ENCODE data around the gene FASTKD2.
A peak's percentile ranks its signal among the peaks of the same experiment; 100 is the strongest.
"Not testable (repeated sequence)": the region's sequence is repeated elsewhere in the genome, so short reads cannot be mapped to it uniquely, and the experiment has no call there.

Gene FASTKD2

DNA sequence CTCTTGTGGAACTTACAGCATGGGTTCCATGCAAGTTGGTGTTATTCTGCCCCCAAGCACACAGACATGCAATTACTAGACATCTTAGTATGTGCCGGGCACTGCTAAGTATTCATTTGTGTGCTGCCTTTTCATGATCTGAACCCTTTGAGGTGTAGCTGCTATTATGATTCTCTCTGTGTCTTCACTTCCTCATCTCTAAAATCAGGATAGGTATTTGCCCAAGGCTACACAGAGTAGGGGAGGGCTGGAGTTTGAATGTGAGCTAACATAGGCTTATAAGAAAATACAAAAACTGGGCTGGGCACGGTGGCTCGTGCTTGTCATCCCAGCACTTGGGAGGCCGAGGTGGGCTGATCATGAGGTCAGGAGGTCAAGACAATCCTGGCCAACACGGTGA lies 27.2 kb downstream of the FASTKD2 start:
- no peak for DNase-seq

DNA sequence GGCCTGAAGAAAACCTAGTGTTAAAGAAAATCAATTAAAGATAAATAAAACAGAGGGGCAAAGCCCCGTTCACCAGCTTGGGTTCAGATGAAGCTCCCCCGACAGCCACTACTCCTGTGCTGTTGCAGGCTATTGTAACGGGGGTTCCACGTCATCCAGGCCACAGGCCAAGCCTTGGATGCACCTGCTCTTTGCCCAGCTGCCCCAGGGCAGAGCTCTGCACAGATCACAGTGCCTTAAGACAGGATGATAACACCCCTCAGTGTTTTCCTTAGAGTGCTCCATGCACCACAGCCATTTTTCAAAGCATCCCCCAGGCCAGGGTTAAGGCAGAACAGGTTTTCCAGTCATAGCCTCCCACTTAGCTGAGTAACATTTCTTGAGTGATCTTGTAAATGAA lies 32.0 kb downstream of the FASTKD2 start:
- DNase-seq, result no peak

DNA sequence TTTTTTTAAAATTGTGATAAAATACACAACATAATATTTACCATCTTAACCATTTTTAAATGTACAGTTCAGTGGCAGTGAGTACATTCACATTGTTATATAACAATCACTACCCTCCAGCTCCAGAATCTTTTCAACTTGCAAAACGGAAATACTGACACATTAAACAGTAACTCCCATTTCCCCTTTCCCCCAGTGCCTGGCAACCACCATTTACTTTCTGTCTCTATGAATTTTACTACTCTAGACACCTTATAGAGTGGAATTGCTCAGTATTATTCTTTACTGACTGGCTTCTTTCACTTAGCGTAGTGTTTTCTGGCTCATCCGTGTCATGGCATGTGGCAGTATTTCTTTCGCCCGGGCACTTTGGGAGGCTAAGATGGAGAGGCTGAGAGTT lies 32.6 kb downstream of the FASTKD2 start:
- DNase-seq, result no peak

DNA sequence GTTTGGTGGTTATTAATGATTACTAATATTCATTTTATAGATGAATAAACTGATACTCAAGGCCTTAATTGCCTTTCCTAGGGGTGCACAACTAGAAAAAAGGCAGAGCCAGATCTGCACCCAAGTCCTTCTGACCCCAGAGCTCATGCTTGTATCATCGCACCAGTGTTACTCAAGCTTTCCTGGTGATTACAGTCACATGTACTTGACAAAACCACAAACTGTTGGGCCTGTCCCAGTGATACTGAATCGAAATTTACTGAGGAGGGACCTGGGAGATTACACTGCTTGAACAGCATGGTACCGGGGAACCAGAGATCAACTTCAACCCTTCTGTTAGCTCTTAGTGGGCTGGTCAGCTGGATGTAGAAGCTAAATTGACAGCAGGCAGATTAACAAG lies 33.7 kb downstream of the FASTKD2 start:
- DNase-seq, result no peak

DNA sequence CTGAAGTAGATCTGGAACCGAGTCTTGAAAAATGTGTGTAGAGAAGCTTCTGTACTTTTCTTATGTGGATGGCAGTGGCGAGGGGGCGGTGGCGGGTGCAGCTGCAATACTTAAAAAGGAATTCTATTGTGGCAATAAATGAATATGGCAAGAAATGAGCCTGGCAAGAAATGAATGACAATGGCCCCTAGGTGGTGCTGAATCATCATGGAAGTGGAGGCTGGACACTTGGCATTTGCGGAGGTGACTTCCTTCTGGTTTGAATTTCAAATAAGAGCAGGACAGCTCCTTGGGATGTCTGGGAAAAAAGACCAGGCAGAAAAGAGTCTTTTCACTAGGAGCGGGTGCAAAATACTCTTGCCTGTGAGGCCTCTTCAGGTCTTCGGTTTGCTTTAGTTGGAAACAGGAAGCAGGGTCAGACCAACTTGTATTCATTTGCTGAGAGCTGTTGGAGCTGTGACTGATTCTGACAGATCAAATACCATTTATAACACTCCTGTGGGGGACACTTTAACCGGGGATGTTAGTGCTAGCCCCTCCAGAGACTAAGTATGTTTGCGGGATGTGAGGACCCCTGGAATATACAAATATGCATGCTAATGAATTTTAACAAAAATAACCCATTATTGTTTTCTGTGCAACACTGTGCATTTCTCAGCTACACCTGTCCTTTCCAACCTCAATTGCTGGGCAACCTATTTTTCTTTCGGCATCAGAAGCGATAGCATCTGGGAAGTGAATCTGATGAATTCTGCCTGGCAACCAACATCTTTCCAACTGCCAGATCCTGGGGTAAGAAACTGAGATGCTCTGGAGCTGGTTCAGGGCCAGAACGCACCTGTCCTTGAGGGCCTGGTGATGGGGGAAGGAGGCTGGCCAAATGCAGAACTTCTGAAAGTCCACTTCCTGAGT lies 35.4 kb downstream of the FASTKD2 start:
- no peak for DNase-seq

DNA sequence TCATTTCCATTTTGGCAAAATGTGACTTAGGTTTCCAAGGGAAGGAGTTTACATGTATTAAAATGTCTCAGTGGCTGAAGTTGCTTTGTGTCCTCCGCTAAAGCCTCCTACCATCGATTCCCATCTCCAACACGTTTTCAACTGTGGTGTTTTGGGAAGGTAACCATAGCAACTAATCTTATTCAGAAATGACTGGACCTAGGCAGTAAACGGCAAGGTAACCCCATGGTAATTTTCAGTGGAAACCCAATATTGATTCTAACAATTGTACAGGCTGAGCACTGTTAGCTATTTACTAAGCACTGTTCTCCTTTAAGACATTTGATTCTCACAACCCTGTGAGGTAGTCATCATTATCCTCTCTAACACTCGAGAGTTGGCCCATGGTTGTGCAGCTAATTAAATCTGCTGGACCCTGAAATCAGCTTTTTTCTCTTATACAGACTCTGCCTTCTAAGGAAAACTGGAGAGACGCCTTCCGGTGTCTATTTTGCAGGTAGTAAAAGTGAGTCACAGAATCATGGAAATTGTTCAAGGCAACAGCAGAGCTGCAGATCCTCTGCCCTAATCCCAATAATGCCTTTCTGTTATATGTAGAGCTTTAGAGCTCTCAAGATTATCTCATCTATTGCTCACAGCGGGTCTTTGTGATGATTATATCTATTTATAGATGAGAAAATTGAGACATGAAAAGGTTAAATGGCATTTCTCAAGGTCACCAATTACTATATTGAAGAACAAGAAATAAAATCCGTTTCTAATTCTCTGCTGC lies 36.2 kb downstream of the FASTKD2 start:
- no peak for DNase-seq

DNA sequence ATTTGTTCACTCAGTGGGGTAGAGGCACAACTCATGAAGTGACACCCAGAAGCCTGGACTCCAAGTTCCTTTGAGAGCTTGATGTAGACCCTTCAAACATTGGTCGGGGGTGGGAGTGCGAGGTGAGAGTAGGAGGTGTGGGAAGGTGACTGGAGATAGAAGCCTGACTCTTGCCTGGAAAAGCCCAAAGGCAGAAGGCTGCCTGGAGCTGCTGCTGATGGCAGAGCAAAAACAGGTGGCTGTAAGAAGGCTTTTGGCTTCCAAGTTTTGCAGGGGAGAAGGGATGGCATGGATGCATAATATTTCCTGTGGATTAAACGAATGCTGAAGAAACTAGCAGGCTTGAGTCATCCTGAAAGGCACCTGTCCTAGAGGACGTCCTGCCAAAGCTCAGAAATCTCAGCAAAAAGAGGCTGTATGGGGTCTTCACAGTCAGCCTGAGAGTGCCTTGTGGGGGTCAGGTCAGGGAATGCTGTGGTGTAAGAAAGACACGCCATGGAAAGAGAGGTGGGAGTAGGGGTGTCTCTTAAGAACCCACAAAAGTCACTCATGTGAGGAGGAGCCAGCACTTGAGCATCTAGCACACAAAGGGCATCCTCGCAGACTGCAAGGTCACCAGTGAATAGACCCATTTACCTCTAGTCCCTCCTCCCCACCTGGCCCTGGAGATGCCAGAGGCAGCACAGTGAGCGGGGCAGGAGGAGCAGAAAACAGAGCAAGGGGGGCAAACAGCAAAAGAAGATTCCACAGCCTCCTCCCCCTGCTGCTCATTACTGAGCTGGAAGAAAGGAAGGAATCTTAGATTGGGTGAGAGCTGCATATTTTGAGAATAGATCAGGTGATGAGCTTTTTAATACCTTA lies 37.5 kb downstream of the FASTKD2 start:
- no peak for DNase-seq

DNA sequence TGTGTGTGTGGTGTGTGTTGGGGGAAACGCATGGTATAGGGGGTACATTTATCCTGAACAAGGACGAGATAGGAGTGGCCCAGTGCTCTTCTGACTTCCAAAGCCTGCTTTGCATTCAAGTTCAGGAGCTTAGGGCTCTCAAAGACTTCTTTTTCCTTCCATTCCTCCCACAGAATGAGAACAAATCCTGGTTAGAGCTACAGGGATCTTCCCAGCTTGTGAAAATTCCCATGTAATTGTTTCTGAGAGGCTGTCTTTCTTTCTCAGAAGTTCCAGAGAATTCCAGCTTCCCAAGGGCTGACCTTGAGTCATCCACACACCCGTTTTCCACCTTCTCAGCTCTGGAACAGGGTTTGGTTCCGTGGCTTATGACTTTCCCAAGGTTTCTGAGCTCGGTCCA lies 38.9 kb downstream of the FASTKD2 start:
- no peak for DNase-seq

DNA sequence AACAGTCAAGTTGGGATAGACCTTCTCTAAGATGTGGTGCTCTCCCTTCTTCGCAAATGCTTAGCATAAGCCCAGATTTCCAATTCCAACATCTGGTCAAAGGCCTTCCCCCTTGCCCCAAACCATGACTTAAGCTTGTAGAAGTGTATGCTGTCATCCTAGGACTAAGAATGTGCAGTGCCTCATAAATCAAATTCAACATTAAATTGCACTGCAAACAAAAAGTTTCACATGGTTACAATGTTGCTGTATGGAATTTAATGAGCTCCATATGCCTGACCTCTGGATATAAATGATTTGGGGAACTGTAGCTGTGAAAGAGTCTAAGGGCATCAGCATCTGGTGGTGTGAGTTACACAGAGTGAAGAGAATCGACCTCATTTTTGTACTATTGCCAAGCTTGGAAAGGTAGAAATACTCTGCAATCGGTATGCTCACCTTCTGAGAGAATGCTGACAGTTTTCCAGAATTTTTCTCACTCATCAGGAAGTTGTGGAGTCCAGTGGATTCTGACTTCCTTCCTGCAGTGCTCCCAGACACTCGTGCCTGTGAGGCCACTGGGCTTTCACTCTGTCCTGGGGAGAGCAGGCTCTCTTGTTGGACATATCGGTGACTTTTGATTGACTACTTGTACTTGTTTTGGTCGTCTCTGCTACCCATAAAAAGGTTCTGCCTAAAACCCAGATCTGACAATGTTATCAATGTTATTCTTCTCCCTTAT lies 40.6 kb downstream of the FASTKD2 start:
- DNase-seq, result no peak

DNA sequence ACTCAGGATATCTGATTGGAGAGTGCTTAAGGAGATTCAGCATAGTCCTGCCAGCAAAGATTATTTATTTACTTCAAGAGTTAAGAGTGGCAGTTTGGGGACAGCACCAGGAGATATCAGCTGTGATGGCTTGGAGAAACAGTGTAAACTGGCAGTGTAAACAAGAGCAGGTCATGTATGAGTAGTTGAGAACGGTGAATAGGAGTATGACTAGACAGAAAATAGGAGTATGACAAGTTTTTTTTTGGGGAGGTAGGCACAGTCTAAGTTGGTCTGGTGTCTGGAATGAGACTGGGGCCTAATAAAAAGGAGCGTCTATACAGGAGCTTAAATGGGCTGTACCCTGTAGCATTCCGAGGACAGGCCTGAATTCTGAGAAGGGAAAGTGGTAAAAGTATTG lies 42.2 kb downstream of the FASTKD2 start:
- DNase-seq, result not testable (repeated sequence)

DNA sequence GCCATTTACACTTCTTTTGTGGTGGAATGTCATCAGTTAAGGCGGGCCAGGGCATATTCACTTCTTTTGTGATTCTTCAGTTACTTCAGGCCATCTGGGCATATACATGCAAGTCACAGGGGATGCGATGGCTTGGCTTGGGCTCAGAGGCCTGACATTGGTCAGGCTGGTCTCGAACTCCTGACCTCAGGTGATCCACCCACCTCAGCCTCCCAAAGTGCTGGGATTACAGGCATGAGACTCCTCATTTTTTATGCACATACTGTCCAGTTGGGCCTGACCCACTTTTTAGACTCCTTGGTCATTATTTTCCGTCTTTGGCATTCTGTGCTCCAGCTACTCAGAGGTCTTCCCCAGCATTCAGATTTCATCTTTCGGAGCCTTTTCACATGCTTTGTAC lies 47.1 kb downstream of the FASTKD2 start:
- not testable (repeated sequence) for DNase-seq

DNA sequence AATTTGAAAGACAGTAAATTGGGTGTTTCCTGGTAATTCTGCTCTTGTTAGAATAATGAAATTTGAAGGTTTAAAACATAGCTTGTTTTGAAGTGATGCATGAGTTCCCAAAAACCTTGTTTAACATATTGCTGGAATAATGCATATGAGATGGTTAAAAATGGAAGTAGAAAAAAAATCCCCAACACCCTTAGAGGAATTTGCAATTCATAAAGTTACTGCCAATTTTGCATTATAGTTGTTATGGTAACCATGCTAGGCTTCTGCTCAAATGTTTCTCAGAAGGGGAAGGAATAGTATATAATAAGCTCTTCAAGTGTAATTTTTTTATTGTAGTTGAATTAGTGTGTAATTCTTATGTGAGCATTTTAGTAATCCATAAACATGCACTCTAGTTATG lies 49.1 kb downstream of the FASTKD2 start:
- no peak for DNase-seq

DNA sequence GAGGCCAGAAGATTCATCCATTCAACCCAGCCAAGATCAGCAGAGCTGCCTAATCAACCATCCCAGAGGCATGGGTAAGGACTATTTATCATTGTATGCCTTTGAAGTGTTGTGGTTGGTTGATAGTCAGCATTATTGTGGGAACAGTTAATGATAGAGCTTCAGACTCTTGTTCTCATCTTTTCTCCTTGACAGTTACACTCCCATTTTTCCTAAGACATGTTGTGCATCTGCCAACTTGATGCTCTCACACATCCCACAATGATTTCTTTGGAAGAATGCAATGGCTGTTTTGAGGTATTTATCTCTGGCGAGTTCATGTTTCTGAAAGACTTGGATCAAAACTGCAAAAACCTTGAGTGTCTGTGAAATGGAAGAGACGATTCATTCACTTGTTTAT lies 55.4 kb downstream of the FASTKD2 start:
- no peak for DNase-seq

DNA sequence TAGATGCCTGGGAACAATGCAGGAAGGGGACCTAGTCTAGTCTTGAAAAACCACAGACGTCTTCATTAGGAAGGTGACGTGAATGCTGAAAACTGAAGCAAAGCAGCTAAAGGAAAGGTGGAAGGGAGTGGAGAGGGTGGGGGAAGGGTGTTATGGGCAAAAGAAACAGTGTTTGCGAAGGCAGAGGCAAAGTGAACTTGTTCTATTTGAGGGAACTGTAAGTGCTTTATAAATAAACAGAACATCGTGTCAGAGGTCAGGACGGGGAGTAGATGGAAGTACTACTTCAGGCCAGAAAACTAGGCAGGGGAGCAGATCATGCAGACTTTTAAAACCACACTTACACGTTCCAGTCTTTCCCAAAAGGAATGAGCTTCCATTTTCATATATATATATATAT lies 57.8 kb downstream of the FASTKD2 start:
- DNase-seq, result peak; percentile 26

DNA sequence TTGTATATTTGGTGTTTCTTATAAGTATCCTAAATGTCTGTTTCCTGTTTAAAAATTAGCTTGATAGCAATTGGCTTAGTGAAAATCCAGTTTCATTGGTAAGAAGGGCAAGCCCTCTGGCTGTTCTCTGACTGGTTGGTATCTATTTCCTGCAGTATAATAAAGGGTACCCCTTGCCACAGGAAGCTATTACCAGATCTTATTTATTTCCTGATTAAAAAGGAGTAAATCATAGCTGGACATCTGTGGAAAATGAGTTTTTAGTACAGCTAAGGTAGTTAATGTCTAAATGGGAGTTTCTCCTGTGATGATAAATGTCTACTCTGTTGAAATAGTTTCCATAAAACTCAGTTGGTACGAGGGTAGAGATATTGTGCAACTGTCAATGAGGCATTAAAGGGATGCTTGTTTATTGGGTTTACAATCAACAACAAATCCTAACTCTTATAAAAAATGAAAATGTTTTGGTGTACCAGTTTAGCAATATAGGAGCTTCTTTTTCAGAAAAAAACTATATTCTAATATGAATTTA lies 58.7 kb downstream of the FASTKD2 start:
- DNase-seq, result no peak

DNA sequence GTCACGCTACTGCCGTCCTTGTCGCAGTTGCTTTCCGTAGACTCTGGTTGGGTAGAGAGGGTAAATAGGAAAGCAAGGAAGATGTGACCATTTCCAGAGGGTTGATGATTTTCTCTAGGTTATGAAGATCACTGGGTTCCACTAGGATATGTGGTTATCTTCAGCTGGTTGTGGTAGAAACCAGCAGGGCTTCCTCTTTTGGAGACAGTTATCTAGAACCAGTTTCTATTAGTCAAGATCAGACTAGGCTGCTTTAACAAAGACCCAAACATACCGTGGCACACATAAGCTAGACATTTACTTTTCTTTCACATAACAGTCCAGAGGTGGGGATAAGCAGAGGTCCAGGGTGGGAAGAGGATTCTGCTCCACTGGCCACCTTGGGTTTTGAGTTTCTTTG lies 59.6 kb downstream of the FASTKD2 start:
- no peak for DNase-seq

DNA sequence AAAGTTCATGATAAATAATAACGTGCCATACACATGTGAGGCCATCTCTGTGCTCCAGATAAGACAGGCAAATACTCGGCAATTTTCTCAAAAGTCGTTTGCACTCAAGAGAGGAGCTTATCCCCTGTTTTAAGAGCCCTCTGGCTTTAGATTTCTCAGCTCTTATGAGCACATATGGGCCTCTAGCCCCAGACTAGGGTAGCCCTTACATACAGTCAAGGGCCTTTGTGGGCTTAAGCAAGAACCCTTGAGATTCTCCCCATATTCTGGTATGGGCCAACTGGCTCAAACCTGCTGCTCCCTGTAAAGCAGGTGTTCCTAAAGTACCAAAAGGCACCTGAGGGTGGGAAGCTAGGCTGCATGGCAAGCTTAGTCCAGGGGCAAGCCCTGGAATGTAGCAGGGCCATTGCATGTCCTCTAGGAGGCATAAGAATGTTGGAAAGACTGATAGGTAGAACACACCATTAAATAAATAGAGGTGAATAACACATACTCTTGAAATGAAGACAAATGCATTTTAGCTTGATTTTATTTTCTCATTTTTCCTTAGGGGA lies 66.1 kb downstream of the FASTKD2 start:
- no peak for DNase-seq

DNA sequence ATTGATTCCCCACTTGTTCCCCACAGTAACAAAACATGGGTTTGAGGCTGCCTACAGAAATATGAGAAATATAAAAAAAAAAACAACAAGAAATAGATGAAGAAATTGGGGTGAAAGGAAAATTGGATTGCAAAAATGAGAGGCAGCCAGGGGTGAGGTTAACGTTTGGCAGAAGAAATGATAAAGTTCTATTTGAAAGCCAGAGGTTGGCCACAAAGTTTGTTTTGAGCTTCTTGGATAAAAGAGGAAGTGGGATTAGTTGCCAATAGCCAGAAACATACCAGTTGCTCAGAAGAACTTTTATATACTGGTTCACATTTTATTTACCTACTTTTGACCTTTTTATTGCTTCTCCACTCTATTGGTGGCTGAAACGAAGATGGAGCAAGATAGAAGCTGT lies 67.5 kb downstream of the FASTKD2 start:
- DNase-seq, result no peak

DNA sequence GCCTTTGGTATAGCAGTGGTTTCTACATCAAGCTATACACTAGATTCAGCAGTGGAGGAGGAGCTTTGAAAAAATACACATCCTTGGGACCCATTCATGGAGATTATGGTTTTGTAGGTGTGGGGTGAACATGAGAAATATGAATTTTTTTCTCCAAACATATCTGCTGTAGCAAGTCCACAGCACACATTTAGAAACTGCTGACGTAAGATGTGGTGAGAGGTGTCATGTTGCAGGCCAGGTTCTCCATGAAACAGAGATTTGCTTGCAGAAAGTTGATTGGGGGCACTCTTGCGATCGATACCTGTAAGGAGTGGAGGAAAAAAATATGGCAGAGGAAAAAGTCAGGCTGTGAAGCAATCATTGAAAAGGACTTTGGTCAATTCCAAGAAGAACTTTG lies 67.9 kb downstream of the FASTKD2 start:
- DNase-seq, result no peak

DNA sequence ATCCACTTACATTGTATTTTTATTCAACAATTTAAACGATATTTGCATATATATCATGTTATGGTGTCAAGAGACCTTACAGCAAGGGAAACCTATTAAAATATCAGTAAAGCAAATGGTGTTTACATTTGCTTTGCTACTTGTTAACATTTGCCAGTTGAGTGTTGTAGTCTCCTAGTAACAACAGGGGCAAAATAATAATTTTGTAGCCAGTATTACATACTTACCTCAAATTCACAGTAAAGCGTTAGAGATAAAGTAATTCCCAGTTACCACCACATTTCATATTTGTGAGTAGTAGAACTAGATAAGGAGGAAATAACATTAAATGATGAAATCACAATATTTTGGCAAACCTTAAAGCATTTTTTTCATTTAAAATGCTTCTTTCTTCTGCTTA lies 71.3 kb downstream of the FASTKD2 start:
- no peak for DNase-seq

DNA sequence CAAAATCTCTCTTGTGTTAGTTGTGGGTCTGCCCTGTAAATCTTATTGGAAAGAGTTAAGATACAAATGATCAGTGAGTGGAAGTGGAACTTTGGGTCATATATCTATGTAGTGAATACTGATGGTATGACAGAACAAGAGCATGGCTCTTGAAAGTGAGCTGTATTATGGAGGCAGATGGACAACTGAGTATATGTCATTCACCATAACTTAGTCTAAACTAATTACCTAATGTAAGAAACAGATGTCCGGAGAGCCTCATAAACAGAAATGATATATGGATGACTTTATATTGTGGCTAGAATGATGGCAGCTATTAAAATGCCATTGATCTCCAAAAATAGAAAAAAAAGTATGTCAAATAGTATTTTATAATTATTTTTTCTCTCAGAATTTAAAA lies 72.4 kb downstream of the FASTKD2 start:
- no peak for DNase-seq

DNA sequence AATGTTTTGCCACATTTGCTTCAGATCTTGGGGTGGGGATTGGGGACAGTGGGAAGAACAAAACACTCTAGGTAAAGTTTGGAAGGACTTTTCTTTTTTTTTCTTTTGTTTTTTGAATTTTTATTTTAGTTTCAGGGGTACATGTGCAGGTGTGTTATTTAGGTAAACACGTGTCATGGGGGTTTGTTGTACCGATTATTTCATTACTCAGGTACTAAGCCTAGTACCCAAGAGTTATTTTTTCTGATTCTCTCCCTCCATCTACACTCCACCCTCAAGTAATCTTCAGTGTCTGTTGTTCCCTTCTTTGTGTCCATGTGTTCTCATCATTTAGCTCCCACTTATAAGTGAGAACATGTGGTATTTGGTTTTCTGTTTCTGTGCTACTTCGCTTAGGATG lies 73.3 kb downstream of the FASTKD2 start:
- no peak for DNase-seq
